Hepatocyte (in vitro differentiated cells): ENCODE measurements around the gene DEAF1. TPM values are rescaled to one million over a fixed set of nuclear protein-coding genes. Genes with fewer than 3 reads are reported as not detected.

ENCODE experiments used
- DNase-seq: peaks from one replicate; pipeline ENCODE4 v3.0.0-alpha.2; 2016; ENCODE audit warnings: low spot score
- H2AFZ ChIP-seq: fragments of 200-600 bp; sonication (generic); 2 replicates; pipeline ENCODE4 v1.6.0; 2016; ENCODE audit warnings: antibody characterized with exemption, mild to moderate bottlenecking
- H3K27ac ChIP-seq: fragments of 200-600 bp; sonication (generic); 2 replicates; pipeline ENCODE4 v1.5.1; 2016; ENCODE audit warnings: mild to moderate bottlenecking
- H3K27me3 ChIP-seq: fragments of 200-600 bp; sonication (generic); 2 replicates; pipeline ENCODE4 v1.6.1; 2016
- H3K36me3 ChIP-seq: fragments of 200-600 bp; sonication (generic); replicated peaks from 2 replicates; pipeline ENCODE4 v1.5.1; 2016; ENCODE audit warnings: low read depth; ENCODE audit not compliant: insufficient read depth
- H3K4me1 ChIP-seq: fragments of 200-600 bp; sonication (generic); 2 replicates; pipeline ENCODE4 v1.5.1; 2016; ENCODE audit warnings: mild to moderate bottlenecking, moderate library complexity; ENCODE audit not compliant: insufficient read depth
- H3K4me2 ChIP-seq: fragments of 200-600 bp; sonication (generic); 2 replicates; pipeline ENCODE4 v1.6.0; 2016
- H3K4me3 ChIP-seq: fragments of 200-600 bp; sonication (generic); 2 replicates; pipeline ENCODE4 v1.5.1; 2016; ENCODE audit warnings: mild to moderate bottlenecking
- H3K79me2 ChIP-seq: fragments of 200-600 bp; sonication (generic); 2 replicates; pipeline ENCODE4 v1.6.0; 2017; ENCODE audit warnings: mild to moderate bottlenecking
- H3K9me2 ChIP-seq: fragments of 200-600 bp; sonication (generic); replicated peaks from 2 replicates; pipeline ENCODE4 v1.6.0; 2017; ENCODE audit warnings: mild to moderate bottlenecking; ENCODE audit not compliant: insufficient read depth
- H3K9me3 ChIP-seq: fragments of 200-600 bp; sonication (generic); 2 replicates; pipeline ENCODE4 v1.5.1; 2016; ENCODE audit warnings: low read depth, mild to moderate bottlenecking
- H4K20me1 ChIP-seq: fragments of 200-600 bp; sonication (generic); 2 replicates; pipeline ENCODE4 v1.6.0; 2016; ENCODE audit warnings: mild to moderate bottlenecking; ENCODE audit not compliant: insufficient read depth, poor library complexity, severe bottlenecking
- CTCF ChIP-seq: fragments of 200-600 bp; sonication (generic); IDR thresholded peaks from 2 replicates; pipeline ENCODE4 v1.5.1; 2016; ENCODE audit warnings: antibody characterized with exemption, mild to moderate bottlenecking; ENCODE audit not compliant: poor library complexity
- EZH2 ChIP-seq: fragments of 200-600 bp; sonication (generic); IDR thresholded peaks from 2 replicates; pipeline ENCODE4 v1.6.1; 2016; ENCODE audit warnings: antibody characterized with exemption, mild to moderate bottlenecking, borderline replicate concordance
- EZH2phosphoT487 ChIP-seq: fragments of 200-600 bp; sonication (generic); IDR thresholded peaks from one replicate; pipeline ENCODE4 v1.6.1; 2018; ENCODE audit warnings: antibody characterized with exemption, mild to moderate bottlenecking, low read depth, moderate library complexity; ENCODE audit not compliant: unreplicated experiment, severe bottlenecking
- WGBS: methylation state at CpG from one replicate; pipeline ENCODE4 v1.1.6; 2016; ENCODE audit warnings: low lambda C conversion rate; ENCODE audit errors: missing lambda C conversion rate; 5-methylcytosine and 5-hydroxymethylcytosine counted together
- polyA plus RNA-seq: library from polyadenylated mRNA; unstranded; fragments of >200 nt; fragmentation: Nextera tagmentation; extraction: Ambion mirVana; gene quantifications from 2 replicates; pipeline ENCODE4 v1.2.1, GENCODE V29; 2016
- total RNA-seq: library from RNA; depleted of rRNA; stranded (reverse); fragments of >200 nt; gene quantifications from 2 replicates; pipeline ENCODE4 v1.2.3, GENCODE V29; 2014

The DEAF1 gene
- total and polyA plus RNA-seq, 2 experiments from 2014 or later: 27.2 to 59.1 TPM

- Histone ChIP-seq H3K4me2 (peak within 1 kb of the TSS; percentile 94), H3K27me3 (no peaks in the 10 kb centered on the region), H3K36me3 (no peaks in the 10 kb centered on the region), H3K4me1 (peaks cover 14% of the 10 kb centered on the region), H3K79me2 (no peaks in the 10 kb centered on the region), H3K9me2 (no peaks in the 10 kb centered on the region), H2AFZ (peak within 1 kb of the TSS; percentile 71), H3K27ac (peak within 1 kb of the TSS; percentile 97), H3K9me3 (no peaks in the 10 kb centered on the region), H4K20me1 (peaks cover 23% of the 10 kb centered on the region), H3K4me3 (peak within 1 kb of the TSS; percentile 85)
- 9% methylated on average over 55 of the region's 66 CpGs for WGBS
- TF ChIP-seq EZH2phosphoT487: no peak
- DNase-seq: peak; percentile 96
These were observed 79.3 kb downstream of the DEAF1 start, which contains the start of gene IRF7 for GRCh38 chr11:615504-616319. Gene IRF7, minus strand, starts transcription at chr11:615950. Its CDS starts 586 bp downstream, at chr11:615364.

- no peaks in the 10 kb centered on the region for H3K36me3 ChIP-seq
- no peaks in the 10 kb centered on the region for H3K9me3 ChIP-seq
- WGBS: 84% methylated on average over 43 of the region's 68 CpGs
- peak overlapping the region; percentile 85 for H3K4me3 ChIP-seq
- peak overlapping the region; percentile 94 for H3K4me2 ChIP-seq
- no peaks in the 10 kb centered on the region for H3K79me2 ChIP-seq
- no peak for DNase-seq
- no peak for TF ChIP-seq CTCF
- no peak for TF ChIP-seq EZH2
- TF ChIP-seq EZH2phosphoT487: no peak
- H3K27ac ChIP-seq: peak overlapping the region; percentile 97
- no peaks in the 10 kb centered on the region for H3K27me3 ChIP-seq
- H3K4me1 ChIP-seq: peaks cover 14% of the 10 kb centered on the region
- no peaks in the 10 kb centered on the region for H3K9me2 ChIP-seq
- peaks cover 23% of the 10 kb centered on the region for H4K20me1 ChIP-seq
- no peak overlapping the region for H2AFZ ChIP-seq
These were observed 80.2 kb downstream of the DEAF1 start for GRCh38 chr11:614623-615503.

- Histone ChIP-seq H3K4me2 (peak overlapping the region; percentile 94), H3K9me2 (no peaks in the 10 kb centered on the region), H3K27me3 (no peaks in the 10 kb centered on the region), H3K4me3 (no peak overlapping the region), H4K20me1 (peaks cover 23% of the 10 kb centered on the region), H3K4me1 (peaks cover 14% of the 10 kb centered on the region), H2AFZ (no peak overlapping the region), H3K36me3 (no peaks in the 10 kb centered on the region), H3K9me3 (no peaks in the 10 kb centered on the region), H3K79me2 (no peaks in the 10 kb centered on the region), H3K27ac (peak overlapping the region; percentile 97)
- TF ChIP-seq EZH2: no peak
- no peak for TF ChIP-seq CTCF
- TF ChIP-seq EZH2phosphoT487: no peak
- 92% methylated on average over 8 of the region's 14 CpGs for WGBS
- DNase-seq: no peak
These were observed 80.9 kb downstream of the DEAF1 start for GRCh38 chr11:614021-614622.
